HT-29 (cell line): ENCODE data around the gene GALM. TPM values are rescaled to one million over a fixed set of nuclear protein-coding genes. Genes with fewer than 3 reads are reported as not detected.

Experiments
- DNase-seq: peaks from one replicate; pipeline ENCODE4 v3.0.0-alpha.2; 2015; ENCODE audit warnings: low spot score
- total RNA-seq: library from RNA; depleted of rRNA; stranded (reverse); fragments of >200 nt; shearing (Covaris generic); gene quantifications from 2 replicates; pipeline ENCODE4 v1.2.3, GENCODE V29; 2014

GALM gene
- total RNA-seq, 1 experiment from 2014 or later, result 25.0 TPM

DNA sequence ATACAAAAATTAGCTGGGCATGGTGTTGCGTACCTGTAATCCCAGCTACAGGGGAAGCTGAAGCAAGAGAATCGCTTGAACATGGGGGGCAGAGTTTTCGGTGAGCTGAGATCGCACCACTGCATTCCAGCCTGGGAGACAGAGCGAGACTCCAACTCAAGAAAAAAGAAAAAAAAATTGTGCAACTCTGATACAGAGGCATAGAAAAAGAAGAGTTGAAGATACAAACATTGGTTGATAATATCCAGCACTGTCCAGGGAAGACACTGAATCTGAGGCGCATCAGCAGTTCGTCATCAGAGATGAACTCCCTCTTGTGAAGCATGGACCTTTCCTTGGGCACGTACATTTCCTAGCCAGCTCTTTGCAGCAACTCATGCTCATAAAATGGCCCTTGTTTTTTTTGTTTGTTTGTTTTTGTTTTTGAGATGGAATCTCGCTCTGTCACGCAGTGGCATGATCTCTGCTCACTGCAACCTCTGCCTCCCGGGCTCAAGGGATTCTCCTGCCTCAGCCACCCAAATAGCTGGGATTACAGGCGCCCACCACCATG, 16.7 kb upstream of the GALM start:
- no peak for DNase-seq

DNA sequence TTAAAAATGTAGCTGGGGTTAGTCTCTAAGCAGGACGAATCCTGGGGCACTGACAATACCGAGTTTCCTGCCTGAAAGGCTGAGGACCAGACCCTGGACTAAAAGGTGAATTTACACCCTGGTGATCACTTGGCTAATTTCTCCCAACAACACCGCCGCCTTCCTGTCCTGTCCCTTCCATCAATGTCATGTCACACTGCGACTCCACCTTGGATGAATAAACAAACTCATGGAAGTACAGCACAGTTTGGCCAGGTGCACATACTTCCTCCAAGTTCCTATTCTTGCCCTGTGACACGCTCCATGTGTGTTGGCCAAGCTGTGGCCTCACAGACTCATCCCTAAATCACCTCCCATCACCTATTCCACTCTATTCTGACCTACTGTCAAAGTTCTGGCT, 15.9 kb upstream of the GALM start:
- DNase-seq, result peak; percentile 13

DNA sequence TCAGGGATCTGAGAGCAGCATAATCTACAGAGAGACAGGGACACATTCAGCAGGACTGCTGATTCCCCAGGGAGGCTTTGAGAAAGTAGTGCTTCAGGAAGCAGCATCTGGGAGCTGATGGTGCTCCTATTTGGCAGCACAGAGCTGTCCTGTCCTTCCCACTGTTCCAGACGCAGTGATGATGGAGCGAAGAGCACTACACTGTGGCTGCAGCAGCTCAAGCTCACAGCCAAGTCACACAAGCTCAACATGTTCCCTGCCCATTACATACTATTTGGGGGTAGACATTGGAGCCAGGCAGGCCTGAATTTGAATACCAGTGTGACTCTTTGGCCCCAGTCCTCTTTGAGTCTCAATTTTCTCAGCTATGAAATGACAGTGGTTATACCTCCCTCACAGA, 15.2 kb upstream of the GALM start:
- no peak for DNase-seq

DNA sequence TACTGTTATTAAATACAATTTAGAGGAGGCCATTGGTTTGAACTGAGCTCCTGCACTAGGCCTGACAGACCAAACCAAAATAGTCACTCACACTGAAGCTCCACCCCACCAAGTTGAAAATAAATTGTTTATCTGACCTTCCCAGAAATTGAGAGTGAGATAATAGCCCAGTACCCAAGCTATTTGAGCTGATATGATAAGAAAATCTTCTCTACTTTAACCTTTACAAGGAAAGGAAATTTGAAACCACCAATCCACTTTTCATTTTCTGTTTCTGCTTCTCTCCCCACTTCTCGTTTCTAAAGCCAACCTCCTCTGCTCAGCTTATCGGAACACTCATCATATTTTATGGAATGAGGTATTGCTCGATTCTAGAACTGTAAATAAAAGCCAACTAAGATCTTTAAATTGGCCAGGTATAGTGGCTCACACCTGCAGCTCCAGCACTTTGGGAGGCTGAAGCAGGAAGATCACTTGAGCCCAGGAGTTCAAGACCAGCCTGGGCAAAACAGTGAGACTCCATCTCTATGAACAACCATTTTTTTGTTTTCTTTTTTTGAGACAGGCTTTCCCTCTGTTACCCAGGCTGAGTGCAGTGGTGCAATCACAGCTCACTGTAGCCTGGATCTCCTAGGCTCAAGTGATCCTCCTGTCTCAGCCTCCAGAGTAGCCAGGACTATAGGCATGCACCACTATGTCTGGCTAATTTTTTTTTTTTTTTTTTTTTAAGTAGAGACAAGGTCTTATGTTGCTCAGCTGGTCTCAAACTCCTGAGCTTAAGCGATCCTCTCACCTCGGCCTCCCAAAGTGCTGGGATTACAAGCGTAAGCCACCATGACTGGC, 13.3 kb upstream of the GALM start:
- DNase-seq, result no peak

DNA sequence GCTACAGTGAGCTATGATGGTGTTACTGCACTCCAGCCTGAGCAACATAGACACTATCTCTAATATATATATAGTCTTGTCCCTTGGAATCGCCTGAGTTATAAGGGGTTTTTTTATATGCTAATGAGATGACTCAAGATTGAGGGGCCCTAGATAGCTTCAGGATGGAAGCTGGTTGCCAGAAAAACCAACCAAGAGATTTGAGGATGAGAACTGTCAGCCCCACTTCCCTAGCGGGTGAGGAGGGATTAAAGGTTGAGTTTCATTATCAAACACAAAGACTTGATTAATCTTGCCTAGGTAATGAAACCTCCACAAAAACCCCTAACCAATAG, 12.6 kb upstream of the GALM start:
- DNase-seq, result no peak

DNA sequence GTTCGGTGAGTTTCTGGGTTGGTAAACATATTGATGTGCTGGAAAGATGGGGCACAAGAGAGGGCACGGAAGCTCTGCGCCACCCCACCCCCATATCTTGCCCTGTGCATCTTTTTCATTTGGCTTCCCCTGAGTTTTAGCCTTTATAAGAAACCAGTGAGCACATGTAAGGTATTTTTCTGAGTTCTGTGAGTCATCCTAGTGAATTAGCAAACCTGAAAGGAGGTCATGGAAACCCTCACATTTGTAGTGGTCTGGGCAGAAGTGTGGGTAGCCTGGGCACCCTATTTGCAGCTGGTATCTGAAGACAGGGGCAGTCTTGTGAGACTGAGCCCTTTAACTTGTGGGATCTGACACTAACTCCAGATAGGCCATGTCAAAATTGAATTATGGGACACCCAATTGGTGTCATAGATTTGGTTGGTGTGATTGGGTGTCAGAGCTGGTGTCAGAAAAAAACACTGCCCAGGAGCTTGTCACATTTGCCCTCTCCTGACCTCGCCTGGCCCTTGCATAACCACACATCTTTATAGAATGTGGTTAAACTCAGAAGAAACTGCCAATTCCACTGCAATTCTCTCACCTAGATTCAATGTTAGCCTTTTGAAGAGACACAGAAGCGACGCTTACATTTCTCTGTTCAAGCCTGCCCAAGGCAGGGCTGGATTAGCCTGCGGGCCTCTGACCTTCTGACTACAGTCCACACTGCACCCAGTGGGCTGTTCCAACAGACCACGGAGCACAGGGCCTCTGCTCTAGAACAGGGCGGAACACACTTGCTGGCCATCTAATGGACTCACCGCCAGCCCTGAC, 12.0 kb upstream of the GALM start:
- no peak for DNase-seq

DNA sequence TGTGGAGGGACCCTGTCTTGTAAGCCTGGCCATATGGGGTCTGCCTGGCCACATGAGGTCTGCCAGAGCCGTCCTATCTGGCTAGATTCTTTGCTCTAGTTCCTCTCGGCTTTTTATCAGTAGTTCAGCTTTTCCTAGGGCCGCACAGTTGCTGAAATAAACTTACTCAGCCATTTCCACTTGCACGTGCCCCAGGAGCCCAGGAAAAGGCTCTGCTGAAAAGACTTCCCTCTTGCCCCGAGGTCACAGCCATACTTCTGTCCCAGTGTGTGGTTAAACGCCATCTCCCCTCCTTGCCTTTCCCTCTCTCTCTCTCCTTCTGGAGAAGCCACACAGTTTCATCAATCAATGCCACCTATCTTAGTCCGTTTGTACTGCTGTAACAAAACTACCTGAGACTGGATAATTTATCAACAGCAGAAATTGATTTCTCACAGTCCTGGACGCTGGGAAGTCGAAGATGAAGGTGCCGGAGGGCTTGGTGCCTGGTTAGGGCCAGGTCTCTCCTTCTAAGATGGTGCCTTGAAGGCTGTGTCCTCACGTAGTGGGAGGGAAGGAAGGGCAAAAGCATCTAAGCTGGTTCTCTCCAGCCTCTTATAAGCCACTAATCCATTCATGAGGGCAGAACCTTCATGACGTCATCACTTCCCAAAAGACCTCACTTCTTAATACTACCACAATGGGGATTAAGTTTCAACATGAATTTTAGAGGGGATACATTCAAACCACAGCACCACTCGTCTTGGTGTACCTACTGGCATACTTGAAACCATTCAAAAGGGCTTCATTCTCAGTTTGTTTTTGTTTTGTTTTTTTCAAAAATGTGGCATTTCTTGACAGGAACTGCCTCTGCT, 11.2 kb upstream of the GALM start:
- DNase-seq, result no peak

DNA sequence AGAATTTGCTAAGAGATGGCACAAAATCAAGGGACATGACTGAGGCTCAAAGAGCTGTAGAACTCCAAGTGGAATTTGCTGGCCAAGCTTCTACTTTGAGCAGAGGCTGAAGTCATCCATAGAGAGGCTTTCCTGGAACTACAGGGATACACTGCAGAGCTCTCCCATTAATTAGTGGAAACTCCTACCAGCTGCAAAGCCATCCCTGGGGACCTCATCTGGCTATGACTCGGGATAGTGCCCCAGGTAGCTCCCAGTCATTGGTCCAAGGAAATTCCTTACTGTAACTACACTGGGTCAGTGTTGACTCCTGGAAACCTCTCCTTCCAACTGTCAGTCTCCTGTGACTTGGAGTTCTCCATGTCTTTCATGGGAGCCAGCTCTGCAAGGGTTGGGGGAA, 10.5 kb upstream of the GALM start:
- DNase-seq, result no peak

DNA sequence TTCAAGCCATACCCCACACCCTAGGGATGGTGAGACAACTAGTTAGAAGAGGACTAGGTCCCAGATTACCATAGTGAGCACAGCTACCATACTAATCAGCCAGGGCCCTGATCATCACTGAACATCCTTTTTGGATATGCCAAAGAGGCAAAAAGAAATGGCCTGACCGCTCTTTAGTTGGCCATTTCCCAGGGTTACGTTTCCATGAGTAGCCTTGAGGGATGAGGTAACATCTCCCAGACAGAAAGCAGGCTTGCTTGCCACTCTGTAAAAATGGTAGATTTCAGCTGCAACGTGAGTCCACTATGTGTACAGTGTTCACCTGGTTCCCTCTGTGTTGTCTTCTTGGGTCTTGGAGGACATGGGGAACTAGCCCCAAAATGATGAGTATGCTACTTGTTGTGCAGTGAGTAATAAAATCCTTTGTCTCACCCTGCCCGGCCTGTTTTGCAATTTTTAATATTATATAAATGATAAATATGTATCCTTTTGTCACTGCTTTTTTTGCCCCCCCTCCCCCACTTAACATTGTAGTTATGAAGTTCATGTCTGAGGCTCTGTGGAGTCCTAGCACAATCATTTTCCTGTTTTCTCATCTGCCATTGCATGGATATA, 8.9 kb upstream of the GALM start:
- DNase-seq, result no peak

DNA sequence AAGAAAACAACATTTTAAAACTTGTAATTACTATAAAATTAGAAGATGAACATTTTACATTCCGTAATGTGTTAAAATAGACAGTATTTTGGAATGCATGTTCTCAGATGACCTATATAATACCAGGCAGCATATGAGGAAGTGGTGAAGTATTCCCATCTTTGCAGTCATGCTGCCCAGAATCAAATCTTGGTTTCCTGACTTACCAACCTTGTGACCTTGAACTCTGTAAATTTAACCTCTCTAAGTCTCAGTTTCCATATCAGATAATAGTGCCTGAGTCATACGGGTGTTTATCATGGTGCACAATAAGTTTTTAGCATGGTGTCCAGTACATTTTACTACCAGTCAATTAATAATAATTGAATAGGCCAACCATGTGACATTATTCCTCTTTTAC, 7.3 kb upstream of the GALM start:
- DNase-seq, result no peak

DNA sequence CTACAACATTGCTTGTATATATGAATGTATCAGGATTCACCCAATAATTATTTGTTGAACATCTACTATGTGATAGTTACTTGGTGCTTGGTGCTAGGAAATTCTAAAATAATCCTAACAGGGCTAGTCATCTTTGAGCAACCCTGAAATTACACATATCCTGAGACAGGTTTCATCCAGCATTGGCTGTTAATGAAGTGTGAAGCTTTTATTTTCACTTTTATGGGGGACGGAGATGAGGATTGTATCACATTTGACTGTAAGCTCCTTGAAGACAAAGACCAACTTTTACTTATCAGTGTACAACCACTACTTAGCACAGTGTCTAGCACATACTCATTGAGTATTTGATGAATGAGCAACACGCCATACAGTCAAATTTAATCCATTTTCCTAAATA, 6.8 kb upstream of the GALM start:
- no peak for DNase-seq

DNA sequence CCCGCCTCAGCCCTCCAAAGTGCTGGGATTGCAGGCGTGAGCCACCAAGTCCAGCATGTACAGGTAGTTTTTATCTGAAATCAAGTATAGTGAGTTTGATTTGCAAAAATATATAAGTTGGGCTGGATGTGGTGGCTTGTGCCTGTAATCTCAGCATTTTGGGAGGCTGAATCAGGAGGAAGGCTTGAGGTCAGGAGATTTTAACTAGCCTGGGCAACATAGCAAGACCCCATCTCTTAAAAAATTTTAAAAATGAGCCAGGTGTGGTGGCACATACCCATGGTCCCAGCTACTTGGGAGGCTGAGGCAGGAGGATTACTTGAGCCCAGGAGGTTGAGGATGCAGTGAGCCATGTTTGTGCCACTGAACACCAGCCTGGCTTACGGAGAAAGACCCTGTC, 5.6 kb upstream of the GALM start:
- no peak for DNase-seq

DNA sequence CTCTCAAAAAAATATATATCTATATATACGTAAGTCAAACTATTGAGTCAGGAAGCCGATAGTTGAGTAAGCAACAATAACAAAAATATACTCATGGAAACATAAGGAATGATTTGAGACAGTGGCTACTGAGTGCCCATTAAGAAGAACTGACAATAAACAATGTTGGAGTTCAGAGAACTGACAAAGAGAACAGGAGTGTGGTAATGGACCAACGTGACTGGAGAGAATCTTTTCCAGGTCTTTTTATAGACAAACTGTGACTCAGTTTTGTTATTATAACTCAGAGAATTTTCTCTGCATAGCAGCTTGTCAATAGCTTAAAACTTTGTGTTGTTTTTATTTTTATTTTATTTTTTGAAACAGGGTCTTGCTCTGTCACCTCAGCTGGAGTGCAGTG, 4.6 kb upstream of the GALM start:
- no peak for DNase-seq

DNA sequence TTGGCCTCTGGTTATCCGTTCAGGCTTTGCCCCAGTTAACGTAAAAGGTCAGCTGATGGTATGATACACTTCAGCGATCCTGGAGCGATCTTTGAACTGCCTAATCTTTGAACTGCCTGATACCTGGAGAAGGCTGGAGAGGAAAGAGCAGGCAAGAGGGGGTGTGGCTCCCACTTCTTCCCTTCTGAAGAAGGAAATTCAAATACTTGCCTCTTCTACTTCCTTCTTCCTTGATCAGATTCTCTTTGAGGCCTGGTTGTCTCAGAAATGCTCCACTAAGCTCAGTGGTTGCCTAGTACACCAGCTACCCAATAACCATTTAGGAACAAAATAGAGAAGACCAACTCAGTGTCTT, 619 bp downstream of the GALM start:
- DNase-seq, result peak; percentile 75

DNA sequence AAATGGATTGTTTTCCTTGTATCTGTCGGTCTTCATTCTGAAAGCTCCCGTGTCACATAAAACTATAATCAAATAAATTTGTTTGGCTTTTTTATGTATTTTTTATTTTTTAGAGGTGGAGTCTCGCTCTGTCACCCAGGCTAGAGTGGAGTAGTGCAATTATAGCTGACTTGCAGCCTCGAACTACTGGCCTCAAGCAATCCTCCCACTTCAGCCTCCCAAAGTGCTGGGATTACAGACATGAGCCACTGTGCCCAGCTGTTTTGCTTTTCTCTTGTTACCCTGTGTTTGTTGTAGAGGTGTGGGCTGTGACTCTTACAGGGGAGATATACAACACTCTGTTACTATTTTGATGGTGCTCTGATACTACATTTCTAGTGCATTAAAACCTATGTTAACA, 2.2 kb downstream of the GALM start:
- DNase-seq, result no peak

DNA sequence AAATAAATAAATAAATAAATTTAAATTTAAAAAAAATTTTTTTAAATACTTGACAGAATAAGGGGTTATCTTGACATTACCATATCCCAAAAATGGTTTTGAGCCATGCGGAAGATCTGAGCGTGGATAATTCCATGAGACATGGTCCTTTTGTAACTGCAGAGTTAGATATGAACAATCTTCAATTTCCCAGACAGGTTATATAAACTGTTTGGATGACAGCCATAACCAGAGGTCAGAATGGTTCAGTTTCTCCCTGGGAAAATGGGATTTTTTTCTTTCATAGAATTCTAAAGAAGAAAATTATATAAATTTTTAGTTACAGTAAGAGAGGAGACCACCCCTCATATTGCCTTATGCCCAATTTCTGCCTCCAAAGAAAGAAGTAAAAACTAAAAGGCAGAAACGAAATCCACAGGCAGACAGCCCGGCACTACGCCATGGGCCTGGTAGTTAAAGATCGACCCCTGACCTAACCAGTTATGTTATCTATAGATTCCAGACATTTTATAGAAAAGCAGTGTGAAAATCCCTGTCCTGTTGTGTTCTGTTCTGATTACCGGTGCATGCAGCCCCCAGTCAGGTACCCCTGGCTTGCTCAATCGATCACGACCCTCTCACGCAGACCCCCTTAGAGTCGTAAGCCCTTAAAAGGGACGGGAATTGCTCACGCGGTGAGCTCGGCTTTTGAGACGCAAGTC, 3.0 kb downstream of the GALM start:
- no peak for DNase-seq

DNA sequence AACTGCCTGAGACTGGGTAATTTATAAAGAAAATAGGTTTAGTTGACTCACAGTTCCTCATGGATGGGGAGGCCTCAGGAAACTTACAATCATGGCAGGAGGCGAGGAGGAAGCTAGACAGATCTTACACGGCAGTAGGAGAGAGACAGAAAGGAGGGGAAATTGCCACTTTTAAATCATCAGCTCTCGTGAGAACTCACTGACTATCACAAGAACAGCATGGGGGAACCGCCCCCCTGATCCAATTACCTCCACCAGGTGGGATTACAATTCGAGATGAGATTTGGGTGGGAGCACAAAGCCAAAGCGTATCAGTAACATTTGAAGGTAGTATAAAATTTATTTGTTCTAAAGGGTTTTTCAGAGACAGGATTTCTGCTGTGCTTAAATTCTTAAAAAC, 5.4 kb downstream of the GALM start:
- DNase-seq, result no peak

DNA sequence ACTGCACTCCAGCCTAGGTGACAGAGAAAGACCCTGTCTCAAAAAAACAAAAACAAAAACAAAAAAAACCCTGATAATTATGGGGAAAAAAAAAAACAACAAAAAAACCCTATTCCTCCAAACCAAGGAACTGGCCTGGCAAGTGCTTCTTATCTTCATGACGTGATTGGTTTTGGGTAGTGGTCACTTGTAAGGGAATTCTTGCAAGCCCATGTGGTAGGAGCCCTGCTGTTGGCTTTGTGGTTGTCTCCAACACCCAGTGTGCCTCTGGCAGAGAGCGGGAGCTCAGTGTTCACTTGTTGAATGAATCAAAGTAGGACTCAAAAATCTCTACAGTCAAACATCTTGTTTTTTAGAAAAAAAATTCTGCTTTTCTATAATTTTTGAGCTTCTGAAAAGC, 6.0 kb downstream of the GALM start:
- no peak for DNase-seq

DNA sequence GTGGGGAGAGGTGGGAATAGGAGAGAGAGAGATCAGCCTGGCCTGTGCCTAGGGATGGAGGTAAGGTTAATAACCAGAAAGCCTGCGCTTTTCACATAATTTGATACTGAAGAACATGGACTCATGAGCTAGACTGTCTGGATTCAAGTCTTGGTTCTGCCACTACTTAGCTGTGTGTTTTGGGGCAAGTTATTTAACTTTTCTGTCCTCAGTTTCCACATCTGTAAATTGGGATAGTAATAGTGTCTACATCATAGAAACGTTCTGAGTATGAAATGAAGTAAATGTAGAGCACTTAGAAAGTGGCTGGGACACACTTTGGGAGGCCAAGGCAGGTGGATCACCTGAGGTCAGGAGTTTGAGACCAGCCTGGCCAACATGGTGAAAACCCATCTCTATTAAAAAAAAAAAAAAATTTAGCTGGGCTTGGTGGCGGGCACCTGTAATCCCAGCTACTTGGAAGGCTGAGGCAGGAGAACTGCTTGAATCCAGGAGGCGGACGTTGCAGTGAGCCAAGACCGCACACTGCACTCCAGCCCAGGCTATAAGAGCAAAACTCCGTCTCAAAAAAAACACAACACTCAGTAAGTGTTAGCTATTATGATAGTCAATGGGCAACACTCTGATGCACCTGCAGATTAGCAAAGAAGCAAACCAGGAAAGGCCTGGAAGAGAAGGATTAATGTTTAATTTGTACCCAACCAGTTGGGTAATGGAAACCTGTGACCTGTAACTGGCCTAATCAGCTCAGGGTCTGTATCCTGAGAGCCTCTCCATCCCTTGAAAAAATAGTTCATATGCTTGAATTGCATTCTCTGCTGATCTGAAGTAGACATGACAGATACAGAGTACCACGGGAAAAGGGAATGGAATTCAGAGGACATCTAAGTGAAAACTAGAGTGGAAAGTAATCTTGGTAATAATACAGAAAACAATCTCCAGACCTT, 6.8 kb downstream of the GALM start:
- no peak for DNase-seq

DNA sequence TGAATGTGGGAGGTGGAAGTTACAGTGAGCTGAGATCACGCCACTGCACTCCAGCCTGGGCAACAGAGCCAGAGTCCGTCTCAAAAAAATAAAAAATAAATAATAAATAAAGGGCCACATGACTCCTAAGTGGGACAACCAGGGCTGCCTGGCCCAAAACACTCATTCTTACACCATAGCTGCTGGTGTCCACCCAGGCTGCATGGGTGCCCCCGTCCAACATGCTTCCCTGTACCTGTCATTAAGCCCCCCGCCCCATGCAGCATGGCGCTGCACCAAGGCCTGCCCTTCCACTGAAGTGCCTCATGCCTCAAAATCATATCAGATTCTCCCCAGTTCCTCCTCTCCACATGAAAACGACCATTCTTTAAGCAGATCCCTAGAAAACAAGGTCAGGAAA, 10.8 kb downstream of the GALM start:
- no peak for DNase-seq
